H1 (cell line): ENCODE measurements around the gene SLC27A1. TPM values are rescaled to one million over a fixed set of nuclear protein-coding genes. Genes with fewer than 3 reads are reported as not detected.

Source experiments
- CTCF ChIA-PET: fragments of 300-600 bp; sonication (Branson Sonifier 250); formaldehyde crosslinking; loops from one replicate; lab custom pipeline; 2021; ENCODE audit not compliant: partially characterized antibody; lab: Charles Lee
- POLR2A ChIA-PET: fragments of 300-600 bp; sonication (Branson Sonifier 250); formaldehyde crosslinking; loops from one replicate; lab custom pipeline; 2021; ENCODE audit warnings: inconsistent platforms; ENCODE audit not compliant: partially characterized antibody; lab: Charles Lee
- DNase-seq, 2 experiments: peaks; one replicate each; pipeline versions ENCODE4 v3.0.0 to v3.0.0-alpha.2; 2010 to 2022; ENCODE audit warnings: low spot score in 2 of 2, low read depth in 1 of 2, mixed read lengths in 1 of 2
- FAIRE-seq: peaks from 2 replicates; lab custom pipeline; 2011; peaks lifted over from hg19 to GRCh38; lab: Jason Lieb, UNC
- H2AFZ ChIP-seq: 2 replicates; pipeline ENCODE4 v1.8.1; 2012; ENCODE audit warnings: low read length, inconsistent platforms
- H2AK5ac ChIP-seq: 2 replicates; pipeline ENCODE4 v1.6.1; 2013; ENCODE audit warnings: low read depth, low read length
- H2BK120ac ChIP-seq: replicated peaks from 2 replicates; pipeline ENCODE3; 2013; ENCODE audit warnings: low read depth, low read length, inconsistent platforms
- H2BK12ac ChIP-seq: 2 replicates; pipeline ENCODE4 v1.6.1; 2013; ENCODE audit warnings: low read depth, low read length
- H2BK15ac ChIP-seq: 2 replicates; pipeline ENCODE4 v1.6.1; 2013; ENCODE audit warnings: low read length
- H2BK20ac ChIP-seq: 2 replicates; pipeline ENCODE4 v1.6.1; 2013; ENCODE audit warnings: low read length
- H2BK5ac ChIP-seq: 2 replicates; pipeline ENCODE4 v1.6.1; 2013; ENCODE audit warnings: low read depth, low read length
- H3K14ac ChIP-seq: 2 replicates; pipeline ENCODE4 v1.6.1; 2013; ENCODE audit warnings: inconsistent platforms; ENCODE audit not compliant: insufficient read length
- H3K18ac ChIP-seq: 2 replicates; pipeline ENCODE4 v1.6.1; 2013; ENCODE audit warnings: low read length; ENCODE audit errors: extremely low read depth
- H3K23ac ChIP-seq: 2 replicates; pipeline ENCODE4 v1.6.1; 2013; ENCODE audit warnings: inconsistent platforms; ENCODE audit not compliant: insufficient read length
- H3K23me2 ChIP-seq: 2 replicates; pipeline ENCODE4 v1.6.1; 2013; ENCODE audit warnings: low read depth, low read length
- H3K27ac ChIP-seq: 2 replicates; pipeline ENCODE4 v1.6.1; 2011; ENCODE audit warnings: low read depth, low read length, inconsistent platforms
- H3K27me3 ChIP-seq, 4 experiments: replicated peaks in 1 of 4; 1 replicate in 1 of 4; 2 replicates in 3 of 4; pipeline versions ENCODE4 v1.6.1 to v1.8.1; 2011 to 2013; ENCODE audit warnings: low read length in 3 of 4, mild to moderate bottlenecking in 3 of 4, inconsistent platforms in 2 of 4, mixed read lengths in 2 of 4, moderate library complexity in 1 of 4; ENCODE audit not compliant: control insufficient read depth in 3 of 4, insufficient read depth in 3 of 4; ENCODE audit errors: extremely low read depth in 1 of 4
- H3K36me3 ChIP-seq, 4 experiments: 2 replicates each; pipeline versions ENCODE4 v1.6.1 to v1.8.1; 2011 to 2013; ENCODE audit warnings: mild to moderate bottlenecking in 4 of 4, low read length in 3 of 4, moderate library complexity in 2 of 4, control low read depth in 1 of 4, inconsistent platforms in 1 of 4; ENCODE audit not compliant: insufficient read depth in 4 of 4, control insufficient read depth in 2 of 4
- H3K4ac ChIP-seq: replicated peaks from 2 replicates; pipeline ENCODE3; 2013; ENCODE audit warnings: low read length, low read depth, mixed read lengths, inconsistent platforms; ENCODE audit not compliant: insufficient read length
- H3K4me1 ChIP-seq, 4 experiments: replicated peaks in 1 of 4; 1 replicate in 1 of 4; 2 replicates in 3 of 4; pipeline versions ENCODE4 v1.6.1 to v1.8.1; 2011 to 2013; ENCODE audit warnings: low read length in 3 of 4, inconsistent platforms in 2 of 4, mixed read lengths in 1 of 4; ENCODE audit not compliant: insufficient read depth in 4 of 4, control insufficient read depth in 3 of 4
- H3K4me2 ChIP-seq, 2 experiments: 2 replicates each; pipeline versions ENCODE4 v1.6.1 to v1.8.1; 2011 to 2013; ENCODE audit warnings: low read depth in 2 of 2, low read length in 2 of 2, control low read depth in 1 of 2, inconsistent platforms in 1 of 2, mild to moderate bottlenecking in 1 of 2; ENCODE audit not compliant: insufficient read depth in 1 of 2
- H3K4me3 ChIP-seq, 4 experiments: fragments of 200-600, 300-600 bp in 1 of 4; sonication (generic), shearing (Covaris generic), sonication (Bioruptor Twin) in 1 of 4; 2 replicates each; pipeline versions ENCODE4 v1.5.1 to v1.8.1; 2011 to 2016; ENCODE audit warnings: low read length in 4 of 4, low read depth in 3 of 4, control low read depth in 2 of 4, inconsistent platforms in 2 of 4, mild to moderate bottlenecking in 2 of 4, mixed read lengths in 1 of 4, moderate library complexity in 1 of 4; ENCODE audit not compliant: insufficient read depth in 2 of 4; ENCODE audit errors: extremely low read depth in 1 of 4
- H3K56ac ChIP-seq: replicated peaks from 2 replicates; pipeline ENCODE3; 2013; ENCODE audit warnings: low read depth, mild to moderate bottlenecking, mixed read lengths, low read length, inconsistent platforms; ENCODE audit not compliant: insufficient read length
- H3K79me1 ChIP-seq: 2 replicates; pipeline ENCODE4 v1.6.1; 2013; ENCODE audit warnings: low read depth, low read length, control low read depth
- H3K79me2 ChIP-seq, 2 experiments: 2 replicates each; pipeline versions ENCODE4 v1.6.1 to v1.8.1; 2012 to 2013; ENCODE audit warnings: low read length in 2 of 2, mild to moderate bottlenecking in 2 of 2, inconsistent platforms in 1 of 2; ENCODE audit not compliant: insufficient read depth in 2 of 2, control insufficient read depth in 1 of 2
- H3K9ac ChIP-seq, 4 experiments: replicated peaks in 1 of 4; 1 replicate in 1 of 4; 2 replicates in 3 of 4; pipeline versions ENCODE4 v1.6.1 to v1.8.1; 2011 to 2013; ENCODE audit warnings: low read depth in 3 of 4, low read length in 3 of 4, control low read depth in 2 of 4, mild to moderate bottlenecking in 2 of 4, moderate library complexity in 2 of 4, inconsistent platforms in 1 of 4; ENCODE audit errors: extremely low read depth in 1 of 4
- H3K9me3 ChIP-seq, 2 experiments: 2 replicates each; pipeline versions ENCODE4 v1.6.1 to v1.8.1; 2012 to 2013; ENCODE audit warnings: mild to moderate bottlenecking in 2 of 2, moderate library complexity in 2 of 2, control low read depth in 1 of 2, inconsistent platforms in 1 of 2, low read depth in 1 of 2, low read length in 1 of 2, mixed read lengths in 1 of 2; ENCODE audit not compliant: insufficient read depth in 2 of 2
- H4K20me1 ChIP-seq, 2 experiments: replicated peaks in 1 of 2; 2 replicates each; pipeline versions ENCODE3 to v1.8.1; 2011 to 2013; ENCODE audit warnings: inconsistent platforms in 2 of 2, low read length in 2 of 2, mild to moderate bottlenecking in 1 of 2; ENCODE audit not compliant: insufficient read depth in 2 of 2, control insufficient read depth in 1 of 2
- H4K5ac ChIP-seq: 2 replicates; pipeline ENCODE4 v1.6.1; 2013; ENCODE audit warnings: low read length, low read depth, mixed read lengths, inconsistent platforms; ENCODE audit not compliant: insufficient read length
- H4K8ac ChIP-seq: 2 replicates; pipeline ENCODE4 v1.8.0; 2013; ENCODE audit warnings: mild to moderate bottlenecking, moderate library complexity, low read length, inconsistent platforms; ENCODE audit not compliant: insufficient read depth; ENCODE audit errors: extremely low read depth
- H4K91ac ChIP-seq: replicated peaks from 2 replicates; pipeline ENCODE3; 2013; ENCODE audit warnings: low read length, mixed read lengths, inconsistent platforms; ENCODE audit not compliant: insufficient read length
- EZH2 ChIP-seq: fragments of 200-600 bp; sonication (generic); IDR thresholded peaks from 2 replicates; pipeline ENCODE4 v1.7.1; 2012; ENCODE audit warnings: low read depth, mild to moderate bottlenecking, moderate library complexity, low read length, inconsistent platforms; ENCODE audit not compliant: severe bottlenecking
- KDM1A ChIP-seq: fragments of 200-600, 300-600 bp; sonication (generic); IDR thresholded peaks from 2 replicates; pipeline ENCODE4 v1.7.1; 2016; ENCODE audit warnings: mild to moderate bottlenecking, low read length, borderline replicate concordance
- RNF2 ChIP-seq: fragments of 200-900, 300-1000 bp; sonication (generic); IDR thresholded peaks from 2 replicates; pipeline ENCODE4 v1.7.1; 2016; ENCODE audit warnings: borderline replicate concordance, low read depth, mild to moderate bottlenecking, antibody characterized with exemption, low read length; ENCODE audit not compliant: poor library complexity, severe bottlenecking; ENCODE audit errors: missing control alignments
- SIN3A ChIP-seq, 2 experiments: IDR thresholded peaks in 1 of 2; conservative IDR thresholded peaks in 1 of 2; 2 replicates each; pipeline ENCODE4 v1.6.1; 2011 to 2012; ENCODE audit warnings: low read length in 2 of 2, improper control_type of control experiment in 1 of 2, low read depth in 1 of 2, mild to moderate bottlenecking in 1 of 2
- WGBS, 2 experiments: shearing (Covaris generic) in 1 of 2; methylation state at CpG; one replicate each; pipeline versions ENCODE4 v1.1.6 to v1.1.7; 2013 to 2015; ENCODE audit warnings: low lambda C conversion rate in 2 of 2, mixed read lengths in 2 of 2, inconsistent platforms in 1 of 2, low coverage in 1 of 2, missing lambda C conversion rate in 1 of 2; ENCODE audit not compliant: insufficient replicate concordance in 2 of 2, insufficient coverage in 1 of 2, insufficient read length in 1 of 2; ENCODE audit errors: extremely low coverage in 1 of 2, missing lambda C conversion rate in 1 of 2; 5-methylcytosine and 5-hydroxymethylcytosine counted together
- polyA plus RNA-seq, 7 experiments: library from polyadenylated mRNA; depleted of rRNA in 3 of 7; stranded (reverse) in 5 of 7; unstranded in 2 of 7; fragments of >200 nt in 5 of 7; fragments of 200-250 nt in 2 of 7; gene quantifications; 1 replicate in 5 of 7; 2 replicates in 1 of 7; 4 replicates in 1 of 7; pipeline versions ENCODE4 v1.2.1 to v1.2.3, GENCODE V29; 2011 to 2013; ENCODE audit warnings: missing spikeins in 2 of 7, mixed read lengths in 2 of 7
- total RNA-seq: library from RNA; stranded (reverse); fragmentation: NEBNext Ultra II Directional; extraction: Animal tissue kit (Norgen Biotek cat#: 25700); gene quantifications from 2 replicates; pipeline ENCODE4 v1.2.1, GENCODE V29; 2021
- TF ChIP-seq, protein P1 (sequence below): IDR thresholded peaks from 2 replicates; pipeline ENCODE4 v1.6.1; 2012; ENCODE audit warnings: inconsistent platforms

Gene SLC27A1
- total and polyA plus RNA-seq, 2 of the 8 experiments (the other 6 are each of a cell fraction or from before 2014, with no cell fraction given): 7.5 to 9.1 TPM

GRCh38 chr19:17483605-17484002 is 13.3 kb downstream of the SLC27A1 start:
- Histone ChIP-seq H3K18ac (no peak overlapping the region), H2BK20ac (no peak overlapping the region), H3K27ac (no peak overlapping the region), H4K20me1 (no peaks in the 10 kb centered on the region), H2AFZ (no peak overlapping the region), H3K4me1 (peaks cover 6 to 16% (median 10%) of the 10 kb centered on the region in 4 experiments), H3K56ac (no peak overlapping the region), H3K79me2 (no peaks in the 10 kb centered on the region), H3K4me2 (no peak overlapping the region), H3K9ac (no peak overlapping the region), H3K23ac (no peak overlapping the region), H3K79me1 (no peaks in the 10 kb centered on the region; the same call in 1 of the 2 replicates), H2BK15ac (no peak overlapping the region), H2BK120ac (no peak overlapping the region), H3K4me3 (no peak overlapping the region), H2BK5ac (no peak overlapping the region), H2BK12ac (no peak overlapping the region), H3K27me3 (no peaks in the 10 kb centered on the region), H3K36me3 (no peaks in the 10 kb centered on the region), H4K91ac (no peak overlapping the region), H4K8ac (no peak overlapping the region; the same call in 1 of the 2 replicates), H3K23me2 (peaks cover 3% of the 10 kb centered on the region), H3K9me3 (no peaks in the 10 kb centered on the region)
- 93% methylated on average over 9 of the region's 10 CpGs; no CpG with 5 or more reads in 1 of the 2 experiments for WGBS, 2 experiments
- CTCF ChIA-PET: interaction anchor here (0.5 to 3.0 kb wide), 6 partner anchors 11 to 356 kb away, joined by 3 to 9 read pairs (median 3); no protein-coding TSS in a partner anchor
- DNase-seq (no peak), FAIRE-seq (no peak)
- TF ChIP-seq EZH2: no peak
- no peak for TF ChIP-seq SIN3A (conservative IDR thresholded peaks at IDR 0.05 in 1 of 2, IDR thresholded peaks at IDR 0.05 in 1 of 2; ENCODE audit: low read depth in 1 of 2, low read length in 2 of 2)
- no peak for TF ChIP-seq RNF2
- TF ChIP-seq KDM1A: peak; percentile 23; the same call in 1 of the 2 replicates
- TF ChIP-seq, protein P1, sequence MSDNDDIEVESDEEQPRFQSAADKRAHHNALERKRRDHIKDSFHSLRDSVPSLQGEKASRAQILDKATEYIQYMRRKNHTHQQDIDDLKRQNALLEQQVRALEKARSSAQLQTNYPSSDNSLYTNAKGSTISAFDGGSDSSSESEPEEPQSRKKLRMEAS: no peak
- TF ChIP-seq, all 59 proteins: peak for 1
- no peak overlapping the region for H3K14ac ChIP-seq
- H3K4ac ChIP-seq: no peak overlapping the region
- H2AK5ac ChIP-seq: no peak overlapping the region
- POLR2A ChIA-PET: interaction anchor here (0.5 to 1.0 kb wide), 3 partner anchors 9 to 67 kb away, joined by 3 to 4 read pairs (median 3); partner anchors contain the start of gene PGLS
- H4K5ac ChIP-seq: no peak overlapping the region
